ENCODE measurements around the gene SLC6A6.

DNA sequence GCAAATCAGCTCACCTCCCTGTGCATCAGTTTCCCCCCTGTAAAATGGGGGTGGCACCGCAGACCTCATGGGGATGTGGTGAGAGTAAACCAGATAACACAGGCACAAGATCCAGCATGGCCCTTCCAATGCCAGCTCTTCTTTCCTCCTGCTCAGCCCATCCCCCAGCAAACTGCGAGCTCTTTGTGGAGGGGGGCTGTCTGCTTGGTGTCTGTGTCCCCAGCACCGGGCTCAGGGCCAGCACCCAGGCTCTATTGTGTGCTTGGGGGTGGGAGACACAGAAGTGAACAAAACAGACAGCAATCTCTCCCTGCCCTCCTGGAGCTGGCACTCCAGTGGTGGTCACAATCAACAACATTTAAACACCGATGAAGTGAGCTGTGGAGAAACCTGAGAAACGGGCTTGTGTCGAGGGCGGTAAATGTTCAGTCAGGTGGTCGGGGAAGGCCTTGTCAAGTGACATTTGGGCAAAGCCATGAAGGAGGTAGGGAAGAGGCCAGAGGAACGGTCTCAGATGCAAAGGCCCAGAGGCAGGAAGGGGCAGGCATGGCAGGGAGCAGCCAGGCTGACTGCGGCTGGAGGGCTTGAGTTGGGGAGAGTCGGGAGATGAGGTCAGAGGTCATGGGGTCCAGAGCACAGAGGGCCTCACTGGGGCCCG is 109.3 kb downstream of the SLC6A6 start:
- TF ChIP-seq CTCF (IDR thresholded peaks at IDR 0.05), result no peak
- no peak for TF ChIP-seq POLR2A (IDR thresholded peaks at IDR 0.05)
